DND-41 (cell line): ENCODE measurements around the gene ARL4D.

Source experiments
- ATAC-seq: fragments of 200-7000 bp; cut with Tn5 transposase; 3 replicates; pipeline ENCODE4 v1.9.1; 2021; ENCODE audit warnings: low read depth; ENCODE audit not compliant: insufficient read depth
- DNase-seq: peaks from one replicate; pipeline ENCODE4 v3.0.0-alpha.2; 2020
- H2AFZ ChIP-seq: 2 replicates; pipeline ENCODE4 v1.6.0; 2012; ENCODE audit warnings: low read depth, low read length
- H3K27ac ChIP-seq: 2 replicates; pipeline ENCODE4 v1.5.1; 2012; ENCODE audit warnings: low read length, inconsistent platforms
- H3K27me3 ChIP-seq: fragments of 200-600 bp; sonication (generic); 2 replicates; pipeline ENCODE4 v1.6.0; 2012; ENCODE audit warnings: low read length, mild to moderate bottlenecking, inconsistent platforms; ENCODE audit not compliant: insufficient read depth, poor library complexity
- H3K36me3 ChIP-seq: 2 replicates; pipeline ENCODE4 v1.5.1; 2012; ENCODE audit warnings: low read length, inconsistent platforms; ENCODE audit not compliant: insufficient read depth
- H3K4me1 ChIP-seq: 2 replicates; pipeline ENCODE4 v1.5.1; 2012; ENCODE audit warnings: mild to moderate bottlenecking, low read length; ENCODE audit not compliant: insufficient read depth
- H3K4me2 ChIP-seq: 2 replicates; pipeline ENCODE4 v1.6.0; 2012; ENCODE audit warnings: mild to moderate bottlenecking, moderate library complexity, low read length, inconsistent platforms; ENCODE audit not compliant: insufficient read depth
- H3K4me3 ChIP-seq, 2 experiments: fragments of 200-600 bp in 1 of 2; shearing (Covaris generic) in 1 of 2; 2 replicates each; pipeline ENCODE4 v1.5.1; 2012 to 2016; ENCODE audit warnings: inconsistent platforms in 2 of 2, low read length in 2 of 2, mild to moderate bottlenecking in 2 of 2, low read depth in 1 of 2, moderate library complexity in 1 of 2
- H3K79me2 ChIP-seq: 2 replicates; pipeline ENCODE4 v1.6.0; 2012; ENCODE audit warnings: low read length, inconsistent platforms; ENCODE audit not compliant: insufficient read depth
- H3K9ac ChIP-seq: 2 replicates; pipeline ENCODE4 v1.6.0; 2012; ENCODE audit warnings: low read depth, mild to moderate bottlenecking, inconsistent platforms, low read length, moderate library complexity
- H3K9me3 ChIP-seq: 2 replicates; pipeline ENCODE4 v1.5.1; 2012; ENCODE audit warnings: low read length, moderate library complexity, mild to moderate bottlenecking, inconsistent platforms; ENCODE audit not compliant: insufficient read depth, severe bottlenecking
- H4K20me1 ChIP-seq: 2 replicates; pipeline ENCODE4 v1.6.0; 2012; ENCODE audit warnings: low read length; ENCODE audit not compliant: insufficient read depth
- CTCF ChIP-seq: IDR thresholded peaks from 2 replicates; pipeline ENCODE4 v1.5.1; 2012; ENCODE audit warnings: borderline replicate concordance, low read length, moderate library complexity, mild to moderate bottlenecking; ENCODE audit not compliant: poor library complexity, severe bottlenecking; ENCODE audit errors: extremely low read depth
- EZH2 ChIP-seq: IDR thresholded peaks from 3 replicates; pipeline ENCODE4 v1.6.1; 2012; ENCODE audit warnings: borderline replicate concordance, low read depth, mild to moderate bottlenecking, moderate library complexity, low read length, inconsistent platforms; ENCODE audit not compliant: severe bottlenecking

ARL4D gene

GRCh38 chr17:43381621-43382020 lies 17.2 kb upstream of the ARL4D start:
- TF ChIP-seq CTCF: no peak
- TF ChIP-seq EZH2: no peak
- H3K79me2 ChIP-seq: no peaks in the 10 kb centered on the region
- no peak overlapping the region for H3K4me2 ChIP-seq
- H2AFZ ChIP-seq: no peak overlapping the region
- DNase-seq (no peak), ATAC-seq (no peak)
- H3K27ac ChIP-seq: no peak overlapping the region
- H3K4me3 ChIP-seq: no peak overlapping the region
- peaks cover 16% of the 10 kb centered on the region for H3K9me3 ChIP-seq
- H3K36me3 ChIP-seq: no peaks in the 10 kb centered on the region
- no peaks in the 10 kb centered on the region for H4K20me1 ChIP-seq
- H3K4me1 ChIP-seq: no peaks in the 10 kb centered on the region
- H3K27me3 ChIP-seq: no peaks in the 10 kb centered on the region
- no peak overlapping the region for H3K9ac ChIP-seq

- Histone ChIP-seq H3K4me3 (no peak overlapping the region), H3K27ac (no peak overlapping the region), H3K4me1 (peaks cover 8% of the 10 kb centered on the region), H3K9me3 (peaks cover 16% of the 10 kb centered on the region), H3K36me3 (no peaks in the 10 kb centered on the region), H2AFZ (no peak overlapping the region), H3K9ac (no peak overlapping the region), H3K4me2 (no peak overlapping the region), H4K20me1 (no peaks in the 10 kb centered on the region), H3K27me3 (no peaks in the 10 kb centered on the region), H3K79me2 (0 out of 2 replicates have a peak, but pooled peaks cover 3% of the 10 kb centered on the region)
- DNase-seq (no peak), ATAC-seq (no peak)
- no peak for TF ChIP-seq CTCF
- no peak for TF ChIP-seq EZH2
These were observed 16.0 kb upstream of the ARL4D start for GRCh38 chr17:43382776-43383175.

- peaks cover 16% of the 10 kb centered on the region for H3K9me3 ChIP-seq
- no peak overlapping the region for H3K9ac ChIP-seq
- H3K27ac ChIP-seq: no peak overlapping the region
- H3K27me3 ChIP-seq: no peaks in the 10 kb centered on the region
- no peak overlapping the region for H3K4me3 ChIP-seq
- H2AFZ ChIP-seq: no peak overlapping the region
- no peak overlapping the region for H3K4me2 ChIP-seq
- H4K20me1 ChIP-seq: no peaks in the 10 kb centered on the region
- peaks cover 11% of the 10 kb centered on the region for H3K4me1 ChIP-seq
- ATAC-seq (no peak), DNase-seq (no peak)
- H3K36me3 ChIP-seq: no peaks in the 10 kb centered on the region
- TF ChIP-seq EZH2: no peak
- no peak for TF ChIP-seq CTCF
- peaks cover 7% of the 10 kb centered on the region; the same call in 1 of the 2 replicates for H3K79me2 ChIP-seq
These were observed 15.4 kb upstream of the ARL4D start for GRCh38 chr17:43383372-43383771.

GRCh38 chr17:43383826-43384475 lies 14.8 kb upstream of the ARL4D start:
- no peak for DNase-seq
- peaks cover 16% of the 10 kb centered on the region for H3K9me3 ChIP-seq

More at GRCh38 chr17:43383826-43384475, 14.8 kb upstream of the ARL4D start:
- peaks cover 13% of the 10 kb centered on the region for H3K4me1 ChIP-seq
- H3K4me3 ChIP-seq: no peak overlapping the region
- no peaks in the 10 kb centered on the region for H4K20me1 ChIP-seq
- no peak for ATAC-seq
- no peaks in the 10 kb centered on the region for H3K27me3 ChIP-seq
- H3K79me2 ChIP-seq: peaks cover 13% of the 10 kb centered on the region; the same call in 1 of the 2 replicates
- no peak overlapping the region for H2AFZ ChIP-seq
- no peak overlapping the region for H3K4me2 ChIP-seq
- no peak overlapping the region for H3K9ac ChIP-seq
- no peak for TF ChIP-seq EZH2
- no peak for TF ChIP-seq CTCF
- no peaks in the 10 kb centered on the region for H3K36me3 ChIP-seq
- H3K27ac ChIP-seq: no peak overlapping the region
